B cell (primary cell): Measurements from ENCODE around the gene TRABD. TPM values are rescaled to one million over a fixed set of nuclear protein-coding genes. Genes with fewer than 3 reads are reported as not detected.

Experiments
- ATAC-seq: fragments of 200-7000 bp; cut with Tn5 transposase; one replicate; pipeline ENCODE4 v1.10.0; 2021; ENCODE audit warnings: low read depth, mild to moderate bottlenecking, moderate number of reproducible peaks, moderate library complexity
- CTCF ChIA-PET: fragments of 350-600 bp; sonication (Branson Sonifier 250); formaldehyde crosslinking; loops from one replicate; lab custom pipeline; 2021; ENCODE audit warnings: antibody characterized with exemption, inconsistent platforms; lab: Charles Lee
- POLR2A ChIA-PET: fragments of 350-600 bp; sonication (Branson Sonifier 250); formaldehyde crosslinking; loops from one replicate; lab custom pipeline; 2021; ENCODE audit warnings: antibody characterized with exemption; lab: Charles Lee
- DNase-seq: peaks from one replicate; pipeline ENCODE4 v3.0.0; 2013
- H2AFZ ChIP-seq: 2 replicates; pipeline ENCODE4 v1.6.1; 2012; ENCODE audit warnings: mild to moderate bottlenecking, low read depth, low read length; ENCODE audit not compliant: insufficient read depth, poor library complexity, severe bottlenecking
- H3K27ac ChIP-seq, 2 donors: 1 replicate in 1 of 2; 2 replicates in 1 of 2; pipeline ENCODE4 v1.5.1; 2012 to 2013; ENCODE audit warnings: low read length in 2 of 2, mild to moderate bottlenecking in 2 of 2, moderate library complexity in 1 of 2
- H3K27me3 ChIP-seq, 4 experiments: fragments of 200-600 bp in 1 of 4; sonication (generic) in 1 of 4; replicated peaks in 1 of 4; 1 replicate in 2 of 4; 2 replicates in 2 of 4; pipeline versions ENCODE4 v1.6.1 to v1.7.0; 2013 to 2016; ENCODE audit warnings: low read length in 3 of 4, mild to moderate bottlenecking in 2 of 4, mixed read lengths in 1 of 4, moderate library complexity in 1 of 4; ENCODE audit not compliant: insufficient read depth in 4 of 4, control insufficient read depth in 3 of 4; ENCODE audit errors: control extremely low read depth in 1 of 4
- H3K36me3 ChIP-seq, 2 experiments: replicated peaks in 1 of 2; 1 replicate in 1 of 2; 2 replicates in 1 of 2; pipeline versions ENCODE4 v1.6.1 to v1.7.1; 2013; ENCODE audit warnings: low read length in 1 of 2; ENCODE audit not compliant: insufficient read depth in 2 of 2, control insufficient read depth in 1 of 2; ENCODE audit errors: control extremely low read depth in 1 of 2, extremely low read depth in 1 of 2
- H3K4me1 ChIP-seq, 2 donors: fragments of 200-600 bp in 1 of 2; sonication (generic) in 1 of 2; 1 replicate in 1 of 2; 2 replicates in 1 of 2; pipeline versions ENCODE4 v1.5.1 to v1.6.1; 2013 to 2017; ENCODE audit warnings: low read length in 2 of 2; ENCODE audit not compliant: control insufficient read depth in 2 of 2, insufficient read depth in 2 of 2
- H3K4me2 ChIP-seq: replicated peaks from 2 replicates; pipeline ENCODE3; 2012; ENCODE audit warnings: mild to moderate bottlenecking, low read depth, low read length; ENCODE audit not compliant: poor library complexity, severe bottlenecking
- H3K4me3 ChIP-seq, 5 experiments: fragments of 200-600 bp in 1 of 5; sonication (generic) in 1 of 5; 1 replicate in 3 of 5; 2 replicates in 2 of 5; pipeline versions ENCODE4 v1.5.1 to v1.7.0; 2011 to 2016; ENCODE audit warnings: low read length in 4 of 5, mild to moderate bottlenecking in 4 of 5, low read depth in 2 of 5, control low read depth in 1 of 5, moderate library complexity in 1 of 5; ENCODE audit not compliant: insufficient read depth in 1 of 5; ENCODE audit errors: control extremely low read depth in 1 of 5, extremely low read depth in 1 of 5
- H3K79me2 ChIP-seq: fragments of 200-600 bp; sonication (generic); one replicate; pipeline ENCODE4 v1.6.0; 2016; ENCODE audit warnings: low read length; ENCODE audit not compliant: control insufficient read depth, insufficient read depth
- H3K9ac ChIP-seq: fragments of 200-600 bp; sonication (generic); 2 replicates; pipeline ENCODE4 v1.6.1; 2017; ENCODE audit warnings: mild to moderate bottlenecking, low read length, moderate library complexity
- H3K9me3 ChIP-seq, 3 donors: one replicate each; pipeline versions ENCODE4 v1.6.1 to v1.7.1; 2013; ENCODE audit warnings: low read length in 2 of 3; ENCODE audit not compliant: control insufficient read depth in 2 of 3, insufficient read depth in 1 of 3; ENCODE audit errors: control extremely low read depth in 1 of 3
- H4K20me1 ChIP-seq: 2 replicates; pipeline ENCODE4 v1.6.0; 2012; ENCODE audit warnings: mild to moderate bottlenecking, low read length; ENCODE audit not compliant: insufficient read depth, control insufficient read depth, poor library complexity, severe bottlenecking
- H3K27ac Mint-ChIP-seq: one replicate; pipeline ENCODE4 v1.8.0; 2021; ENCODE audit warnings: mixed read lengths
- H3K27me3 Mint-ChIP-seq: one replicate; pipeline ENCODE4 v1.8.0; 2021; ENCODE audit warnings: mixed read lengths
- H3K4me1 Mint-ChIP-seq: one replicate; pipeline ENCODE4 v1.8.0; 2021; ENCODE audit warnings: mixed read lengths
- H3K4me3 Mint-ChIP-seq: one replicate; pipeline ENCODE4 v1.8.0; 2021; ENCODE audit warnings: mixed read lengths
- H3K9me3 Mint-ChIP-seq: one replicate; pipeline ENCODE4 v1.8.0; 2022; ENCODE audit warnings: mixed read lengths; ENCODE audit not compliant: insufficient read depth
- EZH2 ChIP-seq: IDR thresholded peaks from 2 replicates; pipeline ENCODE4 v1.6.1; 2012; ENCODE audit warnings: borderline replicate concordance, low read depth, mild to moderate bottlenecking, moderate library complexity, low read length; ENCODE audit not compliant: insufficient read depth, poor library complexity, severe bottlenecking
- WGBS: methylation state at CpG from one replicate; pipeline ENCODE4 v1.1.5; 2013; ENCODE audit warnings: missing lambda C conversion rate; ENCODE audit not compliant: insufficient coverage; 5-methylcytosine and 5-hydroxymethylcytosine counted together
- intact Hi-C: fragments of 100-400 bp; cut with micrococcal nuclease; formaldehyde crosslinking; loops from one replicate; pipeline ENCODE4 v1.10.0; 2022
- polyA plus RNA-seq: library from polyadenylated mRNA; depleted of rRNA; stranded (reverse); fragments of >200 nt; gene quantifications from 2 replicates; pipeline ENCODE4 v1.2.3, GENCODE V29; 2012
- total RNA-seq, 2 donors: library from RNA; stranded (reverse); fragments of 120-200 nt in 1 of 2; gene quantifications; 1 replicate in 1 of 2; 2 replicates in 1 of 2; pipeline versions ENCODE4 v1.2.3 to v1.2.4, GENCODE V29; 2013 to 2022
- TF ChIP-seq, protein P1 (sequence below): fragments of 200-600 bp; IDR thresholded peaks from one replicate; pipeline ENCODE4 v1.8.0; 2022; ENCODE audit warnings: antibody characterized with exemption, mild to moderate bottlenecking

Gene TRABD
- total and polyA plus RNA-seq, 2 donors (not counting 1 experiment from before 2014, with no cell fraction given) = 164 to 200 TPM

GRCh38 chr22:50175921-50176849, 9.5 kb upstream of the TRABD start:
- Mint-ChIP-seq H3K4me3 (no peak overlapping the region), H3K27me3 (peaks cover 16% of the 10 kb centered on the region), H3K27ac (no peak overlapping the region), H3K4me1 (peaks cover 33% of the 10 kb centered on the region), H3K9me3 (no peaks in the 10 kb centered on the region)
- Histone ChIP-seq H3K36me3 (no peaks in the 10 kb centered on the region), H4K20me1 (no peaks in the 10 kb centered on the region), H3K4me3 (no peak overlapping the region), H3K27ac (no peak overlapping the region), H3K79me2 (no peaks in the 10 kb centered on the region), H3K4me1 (peaks cover 32 to 39% of the 10 kb centered on the region in 2 donors), H3K9me3 (peaks cover 0 to 5% (median 0%) of the 10 kb centered on the region in 3 donors), H3K4me2 (peak overlapping the region; percentile 31), H3K9ac (no peak overlapping the region), H3K27me3 (peaks cover 0 to 14% (median 5%) of the 10 kb centered on the region in 4 experiments), H2AFZ (no peak overlapping the region)
- ChIA-PET CTCF (interaction anchor here (1.1 to 4.1 kb wide), 3 partner anchors 15 to 61 kb away, joined by 3 to 13 read pairs (median 3); no protein-coding TSS in a partner anchor), POLR2A (interaction anchor here (0.6 to 8.0 kb wide), 3 partner anchors 11 to 178 kb away, joined by 7 to 54 read pairs (median 11); no protein-coding TSS in a partner anchor)
- no peak for TF ChIP-seq EZH2
- TF ChIP-seq, protein P1, sequence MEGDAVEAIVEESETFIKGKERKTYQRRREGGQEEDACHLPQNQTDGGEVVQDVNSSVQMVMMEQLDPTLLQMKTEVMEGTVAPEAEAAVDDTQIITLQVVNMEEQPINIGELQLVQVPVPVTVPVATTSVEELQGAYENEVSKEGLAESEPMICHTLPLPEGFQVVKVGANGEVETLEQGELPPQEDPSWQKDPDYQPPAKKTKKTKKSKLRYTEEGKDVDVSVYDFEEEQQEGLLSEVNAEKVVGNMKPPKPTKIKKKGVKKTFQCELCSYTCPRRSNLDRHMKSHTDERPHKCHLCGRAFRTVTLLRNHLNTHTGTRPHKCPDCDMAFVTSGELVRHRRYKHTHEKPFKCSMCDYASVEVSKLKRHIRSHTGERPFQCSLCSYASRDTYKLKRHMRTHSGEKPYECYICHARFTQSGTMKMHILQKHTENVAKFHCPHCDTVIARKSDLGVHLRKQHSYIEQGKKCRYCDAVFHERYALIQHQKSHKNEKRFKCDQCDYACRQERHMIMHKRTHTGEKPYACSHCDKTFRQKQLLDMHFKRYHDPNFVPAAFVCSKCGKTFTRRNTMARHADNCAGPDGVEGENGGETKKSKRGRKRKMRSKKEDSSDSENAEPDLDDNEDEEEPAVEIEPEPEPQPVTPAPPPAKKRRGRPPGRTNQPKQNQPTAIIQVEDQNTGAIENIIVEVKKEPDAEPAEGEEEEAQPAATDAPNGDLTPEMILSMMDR = no peak
- WGBS = 61% methylated on average over 22 of the region's 27 CpGs
- DNase-seq (no peak), ATAC-seq (peak; percentile 25)
- intact Hi-C loops = no loop called here
